Posterior cingulate gyrus (tissue), 11 donors: ENCODE measurements around the gene P4HA1.
"Not testable (repeated sequence)": the region's sequence is repeated elsewhere in the genome, so short reads cannot be mapped to it uniquely, and the experiment has no call there.

Source experiments
- DNase-seq, 10 donors: peaks; one replicate each; pipeline versions ENCODE4 v3.0.0 to v3.0.0-alpha.2; 2020 to 2021; ENCODE audit warnings: mixed read lengths in 3 of 10
- intact Hi-C: fragments of 100-400 bp; cut with DNase I; formaldehyde crosslinking; loops from one replicate; pipeline ENCODE4 v1.15.1; 2023

Gene P4HA1

GRCh38 chr10:72989771-72990170, 106.9 kb downstream of the P4HA1 start:
- DNase-seq, intact Hi-C loops: not testable (repeated sequence)

- DNase-seq, intact Hi-C loops: not testable (repeated sequence)
These were observed 112.0 kb downstream of the P4HA1 start for GRCh38 chr10:72984618-72985017.

GRCh38 chr10:72981882-72982529, 114.7 kb downstream of the P4HA1 start:
- DNase-seq: no peak
- intact Hi-C loops: no loop called here

GRCh38 chr10:72981028-72981881, 115.4 kb downstream of the P4HA1 start:
- no peak for DNase-seq
- intact Hi-C loops: no loop called here

GRCh38 chr10:72980348-72980747, 116.3 kb downstream of the P4HA1 start:
- intact Hi-C loops: no loop called here
- no peak for DNase-seq

- intact Hi-C loops: no loop called here
These were observed 117.0 kb downstream of the P4HA1 start for GRCh38 chr10:72979709-72980108.

GRCh38 chr10:72976886-72977285, 119.8 kb downstream of the P4HA1 start:
- intact Hi-C loops: no loop called here
- DNase-seq: no peak

More at GRCh38 chr10:72979709-72980108, 117.0 kb downstream of the P4HA1 start:
- no peak for DNase-seq
